H9 (cell line): ENCODE data around the gene MYBBP1A. TPM values are rescaled to one million over a fixed set of nuclear protein-coding genes. Genes with fewer than 3 reads are reported as not detected.

Experiments used
- DNase-seq: peaks from one replicate; pipeline ENCODE4 v3.0.0-alpha.2; 2017
- H2AFZ ChIP-seq: one replicate; pipeline ENCODE4 v1.6.1; 2013; ENCODE audit warnings: mild to moderate bottlenecking, low read length, control low read depth, moderate library complexity
- H2AK5ac ChIP-seq: 2 replicates; pipeline ENCODE4 v1.6.1; 2013; ENCODE audit warnings: low read length, control low read depth, mixed read lengths; ENCODE audit not compliant: insufficient read length
- H2BK120ac ChIP-seq: one replicate; pipeline ENCODE4 v1.6.1; 2013; ENCODE audit warnings: low read depth, mild to moderate bottlenecking, low read length, control low read depth, inconsistent platforms; ENCODE audit not compliant: poor library complexity, severe bottlenecking
- H2BK12ac ChIP-seq: 2 replicates; pipeline ENCODE4 v1.6.1; 2013; ENCODE audit warnings: low read length, control low read depth, mixed read lengths, low read depth; ENCODE audit not compliant: insufficient read length
- H2BK15ac ChIP-seq: 2 replicates; pipeline ENCODE4 v1.6.1; 2013; ENCODE audit warnings: low read depth, low read length, control low read depth
- H2BK20ac ChIP-seq: one replicate; pipeline ENCODE4 v1.6.1; 2013; ENCODE audit warnings: low read depth, mild to moderate bottlenecking, low read length, control low read depth, inconsistent platforms; ENCODE audit not compliant: poor library complexity, severe bottlenecking
- H2BK5ac ChIP-seq: 2 replicates; pipeline ENCODE4 v1.6.1; 2013; ENCODE audit warnings: low read length, control low read depth, mixed read lengths; ENCODE audit not compliant: insufficient read length
- H3K14ac ChIP-seq: 2 replicates; pipeline ENCODE4 v1.6.1; 2013; ENCODE audit warnings: low read length, control low read depth; ENCODE audit not compliant: insufficient read depth
- H3K18ac ChIP-seq: 2 replicates; pipeline ENCODE4 v1.6.1; 2013; ENCODE audit warnings: low read depth, mild to moderate bottlenecking, mixed read lengths, low read length, control low read depth; ENCODE audit not compliant: insufficient read length
- H3K23ac ChIP-seq: 2 replicates; pipeline ENCODE4 v1.6.1; 2013; ENCODE audit warnings: low read length, control low read depth, mixed read lengths, low read depth; ENCODE audit not compliant: insufficient read length
- H3K23me2 ChIP-seq: 2 replicates; pipeline ENCODE4 v1.6.1; 2013; ENCODE audit warnings: low read depth, mild to moderate bottlenecking, mixed read lengths, low read length, control low read depth; ENCODE audit not compliant: insufficient read length, poor library complexity, severe bottlenecking
- H3K27ac ChIP-seq: 2 replicates; pipeline ENCODE4 v1.5.1; 2013; ENCODE audit warnings: low read length, control low read depth, mixed read lengths, low read depth; ENCODE audit not compliant: insufficient read length
- H3K27me3 ChIP-seq: 2 replicates; pipeline ENCODE4 v1.6.1; 2013; ENCODE audit warnings: low read length, control low read depth, inconsistent platforms; ENCODE audit not compliant: insufficient read depth
- H3K4ac ChIP-seq: 2 replicates; pipeline ENCODE4 v1.6.1; 2013; ENCODE audit warnings: low read depth, mild to moderate bottlenecking, control low read depth, inconsistent platforms, low read length, moderate library complexity
- H3K4me1 ChIP-seq: 2 replicates; pipeline ENCODE4 v1.6.1; 2013; ENCODE audit warnings: low read length, control low read depth, inconsistent platforms; ENCODE audit not compliant: insufficient read depth
- H3K4me2 ChIP-seq: 2 replicates; pipeline ENCODE4 v1.6.1; 2013; ENCODE audit warnings: low read length, control low read depth, mixed read lengths; ENCODE audit not compliant: insufficient read length, insufficient read depth
- H3K56ac ChIP-seq: 2 replicates; pipeline ENCODE4 v1.6.1; 2013; ENCODE audit warnings: low read depth, mild to moderate bottlenecking, mixed read lengths, low read length, control low read depth; ENCODE audit not compliant: insufficient read length
- H3K79me1 ChIP-seq: 2 replicates; pipeline ENCODE4 v1.6.1; 2013; ENCODE audit warnings: low read depth, mild to moderate bottlenecking, moderate library complexity, low read length, control low read depth, inconsistent platforms; ENCODE audit not compliant: insufficient read depth, poor library complexity, severe bottlenecking
- H3K79me2 ChIP-seq: 2 replicates; pipeline ENCODE4 v1.6.1; 2013; ENCODE audit warnings: low read length, control low read depth, inconsistent platforms; ENCODE audit not compliant: insufficient read depth
- H3K9ac ChIP-seq: 2 replicates; pipeline ENCODE4 v1.6.1; 2013; ENCODE audit warnings: low read length, control low read depth, mixed read lengths; ENCODE audit not compliant: insufficient read length; ENCODE audit errors: extremely low read depth
- H3K9me3 ChIP-seq: one replicate; pipeline ENCODE4 v1.6.1; 2013; ENCODE audit warnings: low read depth, low read length, inconsistent platforms; ENCODE audit not compliant: control insufficient read depth
- H3T11ph ChIP-seq: one replicate; pipeline ENCODE4 v1.6.1; 2013; ENCODE audit warnings: mild to moderate bottlenecking, low read length, control low read depth, inconsistent platforms
- H4K20me1 ChIP-seq: one replicate; pipeline ENCODE4 v1.6.1; 2013; ENCODE audit not compliant: control insufficient read depth, insufficient read length, insufficient read depth
- H4K5ac ChIP-seq: 2 replicates; pipeline ENCODE4 v1.6.1; 2013; ENCODE audit warnings: low read depth, mild to moderate bottlenecking, mixed read lengths, low read length, control low read depth; ENCODE audit not compliant: insufficient read length
- H4K8ac ChIP-seq: replicated peaks from 2 replicates; pipeline ENCODE4 v1.6.1; 2013; ENCODE audit warnings: low read length, control low read depth, mixed read lengths, low read depth; ENCODE audit not compliant: insufficient read length
- H4K91ac ChIP-seq: 2 replicates; pipeline ENCODE4 v1.6.1; 2013; ENCODE audit warnings: low read depth, mild to moderate bottlenecking, moderate library complexity, mixed read lengths, low read length, control low read depth; ENCODE audit not compliant: insufficient read length
- H3K27ac Mint-ChIP-seq, 3 experiments: 2 replicates in 2 of 3; 3 replicates in 1 of 3; pipeline ENCODE4 v1.8.0; 2020 to 2021; ENCODE audit warnings: mixed read lengths in 3 of 3, mild to moderate bottlenecking in 1 of 3, moderate library complexity in 1 of 3
- H3K27me3 Mint-ChIP-seq: 2 replicates; pipeline ENCODE4 v1.8.0; 2021; ENCODE audit warnings: low read depth, mild to moderate bottlenecking, moderate library complexity, mixed read lengths
- H3K36me3 Mint-ChIP-seq, 3 experiments: 2 replicates in 2 of 3; 3 replicates in 1 of 3; pipeline ENCODE4 v1.8.0; 2020 to 2021; ENCODE audit warnings: low read depth in 3 of 3, mixed read lengths in 3 of 3; ENCODE audit not compliant: insufficient read depth in 1 of 3
- H3K4me1 Mint-ChIP-seq, 2 experiments: 2 replicates each; pipeline ENCODE4 v1.8.0; 2020; ENCODE audit warnings: mixed read lengths in 2 of 2
- H3K4me3 Mint-ChIP-seq, 2 experiments: 2 replicates in 1 of 2; 3 replicates in 1 of 2; pipeline ENCODE4 v1.8.0; 2020 to 2021; ENCODE audit warnings: mild to moderate bottlenecking in 2 of 2, mixed read lengths in 2 of 2, moderate library complexity in 1 of 2
- H3K9me3 Mint-ChIP-seq, 2 experiments: 2 replicates in 1 of 2; 3 replicates in 1 of 2; pipeline ENCODE4 v1.8.0; 2020; ENCODE audit warnings: mild to moderate bottlenecking in 2 of 2, mixed read lengths in 2 of 2, moderate library complexity in 1 of 2
- CTCF ChIP-seq: fragments of 200-600 bp; sonication (generic); conservative IDR thresholded peaks from 3 replicates; pipeline ENCODE4 v1.8.0; 2021; ENCODE audit warnings: antibody characterized with exemption, mild to moderate bottlenecking
- WGBS: extraction: QIAGEN DNeasy Blood & Tissue Kit; methylation state at CpG from one replicate; pipeline ENCODE4 v1.1.7; 2013; ENCODE audit warnings: missing lambda C conversion rate, low lambda C conversion rate, mixed read lengths; ENCODE audit not compliant: insufficient read length; ENCODE audit errors: extremely low coverage; 5-methylcytosine and 5-hydroxymethylcytosine counted together
- total RNA-seq: library from RNA; stranded (reverse); gene quantifications from 2 replicates; pipeline ENCODE4 v1.2.1, GENCODE V29; 2021

The MYBBP1A gene
- total RNA-seq, 1 experiment from 2014 or later, result 181 TPM

GRCh38 chr17:4507361-4508111 lies 47.6 kb downstream of the MYBBP1A start:
- Histone ChIP-seq H2BK20ac (no peak overlapping the region), H3K14ac (no peak overlapping the region), H2BK120ac (no peak overlapping the region), H3K18ac (no peak overlapping the region), H4K20me1 (no peaks in the 10 kb centered on the region), H3K79me2 (no peaks in the 10 kb centered on the region), H3K4me1 (no peaks in the 10 kb centered on the region), H4K5ac (no peak overlapping the region), H2AFZ (no peak overlapping the region), H2BK15ac (no peak overlapping the region), H2BK12ac (no peak overlapping the region), H3K23me2 (no peaks in the 10 kb centered on the region), H3K4me2 (no peak overlapping the region), H3K9me3 (no peaks in the 10 kb centered on the region), H3K4ac (no peak overlapping the region), H2AK5ac (no peak overlapping the region), H4K91ac (no peak overlapping the region), H4K8ac (no peak overlapping the region), H3K56ac (no peak overlapping the region), H3K27me3 (no peaks in the 10 kb centered on the region), H3K27ac (no peak overlapping the region), H3K23ac (no peak overlapping the region), H3K9ac (no peak overlapping the region), H3T11ph (no peak overlapping the region), H3K79me1 (no peaks in the 10 kb centered on the region), H2BK5ac (no peak overlapping the region)
- no peak for TF ChIP-seq CTCF
- Mint-ChIP-seq H3K27me3 (peaks cover 39% of the 10 kb centered on the region), H3K36me3 (no peaks in the 10 kb centered on the region), H3K4me1 (peaks cover 12 to 15% of the 10 kb centered on the region in 2 experiments), H3K9me3 (no peaks in the 10 kb centered on the region; a peak in 1 of 5 replicates), H3K27ac (no peak overlapping the region), H3K4me3 (no peak overlapping the region)
- no peak for DNase-seq
- WGBS, result no CpG with 5 or more reads among the region's 8 CpGs
